ENCODE results near the gene ERCC6L. TPM values are rescaled to one million over a fixed set of nuclear protein-coding genes. Genes with fewer than 3 reads are reported as not detected.

The ERCC6L gene
- 2.2 and 3.8 TPM in 2 replicates for total RNA-seq

GRCh38 chrX:72238721-72239475 lies at the start of gene ERCC6L:
Gene ERCC6L, minus strand, starts transcription at chrX:72239027. Its CDS starts 116 bp downstream, at chrX:72238911.

GRCh38 chrX:72181178-72182125 lies 57.4 kb downstream of the ERCC6L start, which contains the start of gene PIN4:
Gene PIN4, plus strand, starts transcription at chrX:72181757. Its CDS starts 29 bp downstream, at chrX:72181786.

Other genes with a start within 250 kb of the ERCC6L start
- gene RTL5, start 107.1 kb downstream of the ERCC6L start, total RNA-seq: 3.7 and 5.6 TPM in 2 replicates
- gene PIN4, start 57.3 kb downstream of the ERCC6L start, total RNA-seq: 23.3 and 28.4 TPM in 2 replicates
- 673 and 722 TPM in 2 replicates for gene RPS4X, start 38.2 kb upstream of the ERCC6L start, total RNA-seq
- 0.13 TPM in 1 of 2 replicates, not detected in the other for gene CITED1, start 66.9 kb upstream of the ERCC6L start, total RNA-seq

All from aortic smooth muscle cell (primary cell).